DMS153 treated with DMSO at 0.1 percent for 48 hours (cell line): Measurements from ENCODE around the gene ZMYND11.

Experiments
- DNase-seq: peaks from one replicate; lab custom pipeline; 2025; ENCODE audit not compliant: unreplicated experiment; lab: John Stamatoyannopoulos, UW

ZMYND11 gene

DNA sequence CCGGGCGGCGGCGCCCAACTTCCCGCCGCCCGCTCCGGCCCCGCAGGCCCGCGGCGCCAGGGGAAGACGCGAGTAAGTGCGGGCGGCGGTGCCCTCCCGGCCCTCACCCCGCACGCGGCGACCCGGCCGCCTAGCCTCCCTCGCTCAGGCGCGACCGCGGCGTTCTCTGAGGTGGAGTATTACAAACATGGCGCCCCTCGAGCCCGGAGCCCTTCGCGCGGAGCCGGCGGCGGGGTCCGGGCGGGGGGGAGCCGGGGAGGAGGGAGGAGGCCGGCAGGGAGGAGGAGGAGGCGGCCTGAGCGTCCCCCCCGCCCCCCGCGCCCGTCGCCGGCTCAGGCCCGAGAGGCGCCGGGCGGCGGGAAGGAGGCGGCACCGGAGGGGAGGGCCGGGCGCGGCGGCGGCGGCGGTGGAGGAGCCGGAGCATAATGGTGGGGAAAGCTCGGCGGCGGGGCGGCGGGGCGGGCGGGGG is at the start of gene ZMYND11:
TSS of gene ZMYND11 (plus strand) at position 324 of the 469 bp plus-strand sequence. CDS start 44,558 bp downstream, outside the sequence.
- DNase-seq: no peak

DNA sequence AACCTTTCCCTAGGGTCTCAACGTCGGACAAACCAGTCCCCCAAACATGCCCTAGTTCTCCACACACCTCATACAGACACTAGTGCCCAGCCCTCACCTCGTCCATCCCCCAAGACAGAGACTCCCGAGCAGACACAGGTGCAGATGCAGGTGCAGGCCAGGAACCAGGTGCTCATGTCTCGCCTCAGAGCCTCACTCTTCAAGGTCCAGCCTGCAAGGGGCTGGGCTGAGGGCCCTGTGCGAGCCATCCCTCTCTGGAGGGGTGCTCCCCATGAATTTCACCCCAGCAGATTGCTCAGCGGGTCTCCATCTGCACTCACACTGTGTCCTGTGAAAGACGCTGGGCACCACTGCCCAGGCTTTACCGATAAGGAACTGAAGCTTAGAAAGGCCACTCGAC is 49.2 kb upstream of the ZMYND11 start:
- no peak for DNase-seq

- no peak for DNase-seq
Observed at GRCh38 chr10:87177-88080, 47.8 kb upstream of the ZMYND11 start.

GRCh38 chr10:88253-88652 is 47.0 kb upstream of the ZMYND11 start:
- no peak for DNase-seq

GRCh38 chr10:89248-89647 is 46.0 kb upstream of the ZMYND11 start:
- DNase-seq: no peak

DNA sequence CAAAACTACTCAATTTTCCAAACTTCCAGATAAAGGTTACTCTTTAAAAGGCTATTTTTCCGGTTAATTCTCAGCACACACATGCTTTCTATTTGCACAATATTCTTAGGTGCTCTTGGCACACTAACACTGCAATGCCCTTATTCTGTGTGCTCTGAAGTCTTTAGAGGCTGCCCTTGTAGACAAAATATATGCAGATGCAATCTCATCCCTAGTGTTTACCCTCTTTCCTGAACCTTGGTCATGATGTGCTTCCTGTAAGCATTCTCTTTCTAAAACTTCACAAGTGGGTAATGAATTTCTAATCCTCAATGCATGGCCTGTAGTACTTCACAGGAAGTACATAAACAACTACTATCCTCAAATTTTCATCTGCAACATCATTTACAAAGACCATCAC is 45.1 kb upstream of the ZMYND11 start:
- no peak for DNase-seq

- no peak for DNase-seq
Observed at GRCh38 chr10:91313-91712, 43.9 kb upstream of the ZMYND11 start.

- no peak for DNase-seq
Observed at GRCh38 chr10:92153-92552, 43.1 kb upstream of the ZMYND11 start.

GRCh38 chr10:92846-93245 is 42.4 kb upstream of the ZMYND11 start:
- no peak for DNase-seq

GRCh38 chr10:94613-95012 is 40.6 kb upstream of the ZMYND11 start:
- DNase-seq: no peak

GRCh38 chr10:95356-96115 is 39.7 kb upstream of the ZMYND11 start:
- no peak for DNase-seq

DNA sequence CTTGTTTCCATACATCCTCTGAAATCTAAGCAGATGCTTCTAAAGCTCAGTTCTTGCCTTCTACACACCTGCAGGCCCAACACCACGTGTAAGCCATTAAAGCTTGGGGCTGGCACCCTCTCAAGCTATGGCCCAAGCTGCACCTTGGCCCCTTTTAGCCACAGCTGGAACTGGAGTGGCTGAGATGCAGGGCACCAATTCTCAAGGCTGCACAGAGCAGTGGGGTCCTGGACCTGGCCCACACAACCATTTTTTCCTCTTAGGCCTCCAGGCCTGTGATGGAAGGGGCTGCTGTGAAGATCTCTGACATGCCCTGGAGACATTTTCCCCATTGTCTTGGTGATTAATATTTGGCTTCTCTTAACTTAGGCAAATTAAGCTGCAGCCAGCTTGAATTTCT is 38.8 kb upstream of the ZMYND11 start:
- DNase-seq: no peak

- no peak for DNase-seq
Observed at GRCh38 chr10:104416-104815, 30.8 kb upstream of the ZMYND11 start.

DNA sequence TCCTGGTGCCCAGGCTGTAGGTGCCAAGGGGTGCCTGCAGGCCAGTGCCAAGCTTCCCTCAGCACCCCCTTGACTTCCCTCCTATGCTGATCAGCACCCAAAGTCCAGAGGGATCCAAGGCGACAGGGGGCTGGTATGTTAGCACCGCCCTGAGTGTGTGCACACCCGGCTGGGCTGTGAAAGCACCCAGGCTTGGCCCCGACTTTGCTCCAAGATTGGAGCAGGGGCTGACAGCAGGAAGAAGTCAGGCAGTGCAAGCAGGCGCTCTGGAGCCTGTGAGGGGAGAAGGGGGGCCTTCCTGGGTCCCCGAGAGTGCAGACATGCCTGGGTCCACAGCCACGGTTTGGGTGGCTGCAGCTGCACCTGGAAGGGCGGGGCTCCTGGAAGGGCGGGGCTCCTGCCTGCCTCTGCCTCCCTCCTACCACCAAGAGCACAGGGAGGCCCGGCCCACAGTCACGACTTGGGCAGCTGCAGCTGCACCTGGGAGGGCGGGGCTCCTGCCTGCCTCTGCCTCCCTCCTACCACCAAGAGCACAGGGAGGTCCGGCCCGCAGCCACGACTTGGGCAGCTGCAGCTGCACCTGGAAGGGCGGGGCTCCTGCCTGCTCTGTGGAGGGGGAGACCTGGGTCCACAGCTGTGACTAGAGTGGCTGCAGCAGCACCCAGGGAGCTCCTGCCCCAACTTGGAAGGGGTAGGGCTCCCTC is 30.2 kb upstream of the ZMYND11 start:
- no peak for DNase-seq

DNA sequence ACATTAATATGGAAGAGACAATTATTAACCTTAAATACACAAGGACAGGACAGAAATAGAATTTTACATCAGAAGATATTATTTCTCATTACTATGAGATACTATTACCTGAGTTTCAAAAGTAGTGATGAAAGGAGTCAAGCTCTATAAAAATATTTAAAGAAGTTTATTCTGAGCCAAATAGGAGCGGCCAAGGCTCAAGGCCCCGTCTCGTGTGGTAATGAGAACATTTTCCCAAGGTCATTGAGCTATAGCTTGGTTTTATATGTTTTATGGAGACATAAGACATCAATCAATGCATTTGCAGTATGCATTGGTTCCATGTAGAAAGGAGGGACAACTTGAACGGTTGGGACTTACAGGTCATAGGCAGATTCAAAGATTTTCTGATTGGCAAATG is 29.4 kb upstream of the ZMYND11 start:
- no peak for DNase-seq

DNA sequence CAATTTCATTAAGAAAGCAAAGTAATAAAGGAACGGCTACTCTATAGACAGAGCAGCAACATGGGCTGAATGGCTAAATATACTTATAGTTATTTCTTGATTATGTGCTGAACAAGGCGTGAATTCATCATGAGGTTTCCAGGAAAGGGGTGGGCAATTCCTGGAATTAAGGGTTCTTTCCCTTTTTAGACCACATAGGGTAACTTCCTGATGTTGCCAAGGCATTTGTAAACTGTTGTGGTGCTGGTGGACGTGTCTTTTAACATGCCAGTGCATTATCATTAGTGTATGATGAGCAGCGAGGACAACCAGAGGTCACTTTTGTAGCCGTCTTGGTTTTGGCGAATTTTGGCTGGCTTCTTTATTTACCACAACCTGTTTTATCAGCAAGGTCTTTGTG is 28.5 kb upstream of the ZMYND11 start:
- no peak for DNase-seq

- DNase-seq: no peak
Observed at GRCh38 chr10:112246-112645, 23.0 kb upstream of the ZMYND11 start.

DNA sequence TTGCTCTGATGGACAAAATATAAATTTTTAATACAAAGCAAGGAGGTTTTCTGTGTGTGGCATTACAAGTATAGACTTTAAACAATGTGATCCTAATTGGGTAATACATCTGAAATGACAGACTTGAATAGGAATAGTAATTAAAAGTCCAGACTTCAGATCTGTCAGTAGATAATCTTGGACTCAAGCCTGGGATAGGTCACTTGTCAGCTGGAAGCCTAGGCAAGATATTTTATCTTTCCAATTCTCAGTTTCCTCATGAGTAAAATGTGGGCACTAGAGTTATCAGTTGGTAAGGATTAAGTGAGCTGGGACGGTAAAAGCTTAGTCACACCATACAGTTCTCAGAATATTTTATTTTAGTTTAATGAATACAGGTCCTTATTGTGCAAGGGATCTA is 10.4 kb upstream of the ZMYND11 start:
- DNase-seq: no peak

GRCh38 chr10:127612-128432 is 7.4 kb upstream of the ZMYND11 start:
- DNase-seq: no peak

- no peak for DNase-seq
Observed at GRCh38 chr10:129810-130209, 5.4 kb upstream of the ZMYND11 start.
